ENCODE data around the gene ETNK2. TPM values are rescaled to one million over a fixed set of nuclear protein-coding genes. Genes with fewer than 3 reads are reported as not detected.

ETNK2 gene
- total RNA-seq (2016; rRNA removed; fragmentation: Illumina TruSeq; extraction: Trizol) (35.3 and 42.8 TPM in 2 replicates), polyA plus RNA-seq (2011; rRNA removed) (15.5 and 23.4 TPM in 2 replicates), polyA minus RNA-seq (2011; rRNA and poly(A)+ RNA removed; ENCODE audit: low replicate concordance) (1.9 and 16.9 TPM in 2 replicates), Bru-seq, nascent RNA (percentile 53 among the genes with signal in this experiment), BruChase-seq, experiment 1, labeled RNA remaining after a 6-hour chase (percentile 65 among the genes with signal in this experiment), BruChase-seq, experiment 2, labeled RNA remaining after a 2-hour chase (percentile 54 among the genes with signal in this experiment)
- total RNA-seq (2016; cell fraction: cytosol; rRNA removed; fragmentation: Illumina TruSeq; extraction: Trizol; ENCODE audit: low read depth), result 44.9 and 55.4 TPM in 2 replicates
- total RNA-seq (2016; cell fraction: insoluble cytoplasmic fraction; rRNA removed; fragmentation: Illumina TruSeq; extraction: Trizol), result 31.7 and 40.5 TPM in 2 replicates
- 91.7 and 102 TPM in 2 replicates for total RNA-seq (2016; cell fraction: membrane; rRNA removed; fragmentation: Illumina TruSeq; extraction: Trizol)
- total RNA-seq (2016; cell fraction: nucleus; rRNA removed; fragmentation: Illumina TruSeq; extraction: Trizol), result 18.1 and 22.1 TPM in 2 replicates
- polyA plus RNA-seq (2011; cell fraction: cytosol; rRNA removed), result 13.9 and 23.8 TPM in 2 replicates
- 5.6 and 10.0 TPM in 2 replicates for polyA plus RNA-seq (2011; cell fraction: nucleus; rRNA removed)
- 18.2 and 18.3 TPM in 2 replicates for polyA plus RNA-seq (2012)
- polyA plus RNA-seq (2016; cell fraction: cytosol; fragmentation: Illumina TruSeq; extraction: Trizol; ENCODE audit: low read depth), result 63.9 and 73.6 TPM in 2 replicates
- polyA plus RNA-seq (2016; cell fraction: insoluble cytoplasmic fraction; fragmentation: Illumina TruSeq; extraction: Trizol; ENCODE audit: low read depth), result 38.8 and 47.8 TPM in 2 replicates
- polyA plus RNA-seq (2016; cell fraction: membrane; fragmentation: Illumina TruSeq; extraction: Trizol; ENCODE audit: low read depth), result 98.0 and 100 TPM in 2 replicates
- polyA plus RNA-seq (2016; cell fraction: nucleus; fragmentation: Illumina TruSeq; extraction: Trizol; ENCODE audit: insufficient read depth, low read depth), result 24.8 and 26.8 TPM in 2 replicates
- polyA minus RNA-seq (2011; cell fraction: cytosol; rRNA and poly(A)+ RNA removed), result 6.6 and 10.3 TPM in 2 replicates
- 4.9 and 9.0 TPM in 2 replicates for polyA minus RNA-seq (2011; cell fraction: nucleus; rRNA and poly(A)+ RNA removed)
- long read RNA-seq, experiment 1, transcript ETNK2-203 (8 exons, 2,434 nt), result major isoform, 27 of 37 reads
- long read RNA-seq, experiment 1, partial matches to known transcripts, result 2 of 37 reads
- long read RNA-seq, experiment 1, other reads (novel, unspliced or antisense), result 7 of 37 reads
- long read RNA-seq, experiment 2, transcript ETNK2-203 (8 exons, 2,434 nt), result major isoform, 27 of 49 reads
- long read RNA-seq, experiment 2, transcript ETNK2-202 (8 exons, 2,431 nt), result minor isoform, 5 of 49 reads
- long read RNA-seq, experiment 2, partial matches to known transcripts, result 11 of 49 reads
- long read RNA-seq, experiment 2, other reads (novel, unspliced or antisense), result 6 of 49 reads

GRCh38 chr1:204151552-204152309, at the start of gene ETNK2:
Gene ETNK2 (minus strand): TSS chr1:204152044. CDS start chr1:204151852, 192 bp downstream.
- CTCF ChIA-PET (ENCODE audit: low intra/inter-chr PET ratio, low total read pairs), result no interaction called here
- Histone ChIP-seq H3K9ac (ENCODE audit: insufficient read depth, low read depth, low read length) (peak within 1 kb of the TSS; percentile 63), H3K27me3 (ENCODE audit: control insufficient read depth in 1 of 2, insufficient read depth in 2 of 2, low read length in 2 of 2) (peaks cover 0 to 2% of the 10 kb centered on the region in 2 experiments; a peak in 3 of 5 replicates), H3K79me2 (ENCODE audit: insufficient read depth, low read length) (no peaks in the 10 kb centered on the region), H3K9me3 (ENCODE audit: low read length) (no peaks in the 10 kb centered on the region), H3K27ac (ENCODE audit: extremely low read length, insufficient read depth, low read length) (peak within 1 kb of the TSS; percentile 38), H2AFZ (ENCODE audit: low read length) (no peak within 1 kb of the TSS), H3K4me1 (ENCODE audit: insufficient read depth, low read length) (peaks cover 46% of the 10 kb centered on the region), H3K36me3 (replicated peaks in 1 of 2; ENCODE audit: control insufficient read depth in 1 of 2, insufficient read depth in 2 of 2, low read length in 2 of 2) (no peaks in the 10 kb centered on the region), H3K4me3 (replicated peaks in 1 of 3; ENCODE audit: insufficient read depth in 1 of 3, low read depth in 2 of 3, low read length in 3 of 3) (peak within 1 kb of the TSS; percentile 61 to 82 (median 72)), H4K20me1 (ENCODE audit: insufficient read depth, low read length) (no peaks in the 10 kb centered on the region), H3K4me2 (ENCODE audit: low read depth, low read length) (peak within 1 kb of the TSS; percentile 77)
- intact Hi-C loops (cut with micrococcal nuclease; ENCODE audit: unreplicated experiment), result loop anchor here (10.0 kb wide), 1 partner anchor 223 kb away; no protein-coding TSS in a partner anchor
- FAIRE-seq (no peak), ATAC-seq (peak; percentile 48), DNase-seq (ENCODE audit: low spot score) (no peak)
- WGBS (ENCODE audit: low lambda C conversion rate), result no CpG with 5 or more reads among the region's 94 CpGs
- BruUV-seq (replicated peaks), result no TSS peak
- POLR2A ChIA-PET, result interaction anchor here (1.3 to 1.9 kb wide), 7 partner anchors 8 to 364 kb away, joined by 3 to 8 read pairs (median 5); partner anchors contain the start of genes GOLT1A, MDM4 and SNRPE
- in situ Hi-C loops (cut with HindIII; ENCODE audit: extremely low pct_ligation_motif_present, low pct_unique_long_range_greater_than_20kb), result no loop called here
- TF ChIP-seq CEBPB (IDR thresholded peaks at IDR 0.05; ENCODE audit: borderline replicate concordance, low read depth, low read length) (peak; percentile 44; the same call in 1 of the 2 replicates), ZBTB37 (CRISPR knock-in tag; IDR thresholded peaks at IDR 0.05) (no peak), ZNF761 (CRISPR knock-in tag; conservative IDR thresholded peaks at IDR 0.05) (0 out of 2 replicates have a peak, but pooled peaks have one; percentile 29), HNRNPK (IDR thresholded peaks at IDR 0.05; ENCODE audit: low read depth, low read length, poor library complexity, severe bottlenecking) (peak; percentile 67), REPIN1 (CRISPR knock-in tag; IDR thresholded peaks at IDR 0.05; ENCODE audit: borderline replicate concordance, low read depth) (no peak; the same call in 1 of the 2 replicates)
